Ishikawa (cell line): ENCODE results near the gene HSD17B13.

Experiments
- CEBPB ChIP-seq: IDR thresholded peaks from 2 replicates; pipeline ENCODE4 v1.6.1; 2012
- CREB1 ChIP-seq: IDR thresholded peaks from 2 replicates; pipeline ENCODE4 v1.6.1; 2012; ENCODE audit warnings: low read depth
- EGR1 ChIP-seq: IDR thresholded peaks from 2 replicates; pipeline ENCODE4 v1.6.1; 2012
- EP300 ChIP-seq: IDR thresholded peaks from 2 replicates; pipeline ENCODE4 v1.6.1; 2012; ENCODE audit warnings: borderline replicate concordance
- FOXM1 ChIP-seq: IDR thresholded peaks from 2 replicates; pipeline ENCODE4 v1.6.1; 2012; ENCODE audit warnings: low read depth, borderline replicate concordance
- MAX ChIP-seq: IDR thresholded peaks from 2 replicates; pipeline ENCODE4 v1.6.1; 2012
- NFIC ChIP-seq: IDR thresholded peaks from 2 replicates; pipeline ENCODE4 v1.6.1; 2012
- RAD21 ChIP-seq: IDR thresholded peaks from 2 replicates; pipeline ENCODE4 v1.6.1; 2012; ENCODE audit warnings: low read depth
- REST ChIP-seq: IDR thresholded peaks from 2 replicates; pipeline ENCODE4 v1.6.1; 2012; ENCODE audit warnings: low read depth, mild to moderate bottlenecking
- TAF1 ChIP-seq: IDR thresholded peaks from 2 replicates; pipeline ENCODE4 v1.6.1; 2012; ENCODE audit warnings: low read depth, mild to moderate bottlenecking
- TCF12 ChIP-seq: IDR thresholded peaks from 2 replicates; pipeline ENCODE4 v1.6.1; 2012; ENCODE audit warnings: low read depth
- TEAD4 ChIP-seq: IDR thresholded peaks from 2 replicates; pipeline ENCODE4 v1.6.1; 2012
- YY1 ChIP-seq: IDR thresholded peaks from 2 replicates; pipeline ENCODE4 v1.6.1; 2012; ENCODE audit warnings: low read depth
- ZBTB7A ChIP-seq: IDR thresholded peaks from 2 replicates; pipeline ENCODE4 v1.6.1; 2012; ENCODE audit warnings: low read depth
- TF ChIP-seq, protein P1 (sequence below): IDR thresholded peaks from 2 replicates; pipeline ENCODE4 v1.6.1; 2012

HSD17B13 gene

DNA sequence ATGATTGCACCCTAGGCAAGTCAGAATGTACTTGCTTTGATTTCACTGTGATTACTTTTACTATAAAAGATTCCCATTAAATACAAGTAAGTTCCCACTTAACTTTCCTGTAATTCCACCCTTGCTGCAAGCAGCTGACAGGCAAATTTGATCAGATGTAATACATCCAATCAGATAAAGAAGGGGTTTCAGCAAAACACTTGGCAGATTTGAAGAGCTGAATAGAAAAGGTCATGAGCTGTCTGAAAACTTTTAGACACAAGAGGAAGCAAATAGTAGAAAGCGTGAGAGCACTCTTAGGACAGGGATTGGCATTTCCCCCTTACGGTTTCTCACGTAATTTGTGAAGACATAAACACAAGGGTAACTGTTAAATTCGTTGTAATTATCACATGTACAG is 22.8 kb downstream of the HSD17B13 start:
- TF ChIP-seq NFIC: no peak
- no peak for TF ChIP-seq ZBTB7A
- TF ChIP-seq CREB1: no peak
- no peak for TF ChIP-seq RAD21
- TF ChIP-seq TEAD4: no peak
- TF ChIP-seq, protein P1, sequence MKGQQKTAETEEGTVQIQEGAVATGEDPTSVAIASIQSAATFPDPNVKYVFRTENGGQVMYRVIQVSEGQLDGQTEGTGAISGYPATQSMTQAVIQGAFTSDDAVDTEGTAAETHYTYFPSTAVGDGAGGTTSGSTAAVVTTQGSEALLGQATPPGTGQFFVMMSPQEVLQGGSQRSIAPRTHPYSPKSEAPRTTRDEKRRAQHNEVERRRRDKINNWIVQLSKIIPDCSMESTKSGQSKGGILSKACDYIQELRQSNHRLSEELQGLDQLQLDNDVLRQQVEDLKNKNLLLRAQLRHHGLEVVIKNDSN: no peak
- no peak for TF ChIP-seq YY1

- TF ChIP-seq EP300 (no peak), YY1 (no peak), ZBTB7A (no peak), RAD21 (no peak), TCF12 (no peak), NFIC (no peak), REST (no peak), TEAD4 (no peak), FOXM1 (no peak), TAF1 (no peak), MAX (no peak), CEBPB (no peak), EGR1 (no peak)
- TF ChIP-seq, protein P1: no peak
Observed at GRCh38 chr4:87298362-87298761, 24.3 kb downstream of the HSD17B13 start.

DNA sequence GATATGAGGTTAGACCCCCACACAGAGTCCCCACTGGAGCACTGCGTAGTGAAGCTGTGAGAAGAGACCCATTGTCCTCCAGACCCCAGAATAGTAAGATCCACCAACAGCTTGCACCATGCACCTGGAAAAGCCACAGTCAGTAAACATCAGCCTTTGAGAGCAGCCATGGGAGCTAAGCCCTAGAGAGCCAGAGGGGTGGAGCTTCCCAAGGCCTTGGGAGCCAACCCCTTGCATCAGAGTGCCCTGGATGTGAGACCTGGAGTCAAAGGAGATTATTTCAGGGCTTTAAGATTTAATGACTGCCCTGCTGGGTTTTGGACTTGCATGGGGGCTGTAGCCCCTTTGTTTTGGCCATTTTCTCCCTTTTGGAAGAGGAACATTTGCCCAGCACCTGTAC is 35.7 kb downstream of the HSD17B13 start:
- no peak for TF ChIP-seq ZBTB7A

DNA sequence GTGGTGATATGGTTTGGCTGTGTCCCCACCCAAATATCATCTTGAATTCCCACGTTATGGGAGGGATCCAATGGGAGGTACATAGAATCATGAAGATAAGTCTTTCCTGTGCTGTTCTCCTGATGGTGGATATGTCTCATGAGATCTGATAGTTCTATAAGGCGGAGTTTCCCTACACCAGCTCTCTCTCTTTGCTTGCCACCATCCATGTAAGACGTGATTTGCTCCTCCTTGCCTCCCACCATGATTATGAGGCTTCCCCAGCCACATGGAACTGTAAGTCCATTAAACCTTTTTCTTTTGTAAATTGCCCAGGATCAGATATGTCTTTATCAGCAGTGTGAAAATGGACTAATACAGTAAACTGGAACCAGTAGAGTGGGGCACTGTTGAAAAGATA is 39.5 kb downstream of the HSD17B13 start:
- TF ChIP-seq EP300 (no peak), FOXM1 (no peak), TAF1 (no peak), CEBPB (no peak), CREB1 (no peak)
- TF ChIP-seq, protein P1: no peak

GRCh38 chr4:87281603-87282002 is 41.1 kb downstream of the HSD17B13 start:
- TF ChIP-seq REST (no peak), ZBTB7A (no peak), TAF1 (no peak), EP300 (no peak), NFIC (no peak), MAX (no peak), RAD21 (no peak), TEAD4 (no peak)
- TF ChIP-seq, protein P1: no peak

DNA sequence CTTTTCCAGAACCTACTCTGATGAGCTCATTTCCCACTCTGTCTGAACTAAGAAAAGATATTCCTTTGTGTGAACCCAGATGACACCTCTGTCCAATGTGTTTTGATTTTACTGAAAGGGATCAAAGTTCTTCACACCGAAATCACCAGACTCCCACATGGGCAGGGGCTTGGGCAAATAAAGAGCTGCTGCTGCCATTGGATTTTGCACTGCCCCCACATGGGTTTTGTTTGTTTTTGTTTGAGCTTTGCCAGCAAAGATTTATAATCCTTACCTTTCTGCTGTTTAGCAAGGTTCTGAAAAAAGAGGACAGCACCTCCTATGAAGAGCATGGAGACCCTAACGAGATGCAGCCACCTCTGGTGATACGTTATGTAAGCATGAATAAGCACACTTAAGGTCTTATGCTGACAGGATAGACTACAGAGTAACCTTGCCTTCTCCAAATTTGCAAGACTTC is 44.3 kb downstream of the HSD17B13 start:
- no peak for TF ChIP-seq TAF1
- no peak for TF ChIP-seq RAD21
- no peak for TF ChIP-seq CREB1
- TF ChIP-seq EGR1: no peak
- TF ChIP-seq CEBPB: no peak
- TF ChIP-seq EP300: no peak
- no peak for TF ChIP-seq TEAD4
- TF ChIP-seq REST: no peak
- TF ChIP-seq ZBTB7A: no peak
